HAP-1 (cell line): ENCODE results near the gene BLMH.

Source experiments
- DNase-seq, 2 experiments: peaks; one replicate each; pipeline ENCODE4 v3.0.0-alpha.2; 2016 to 2020; ENCODE audit warnings: low spot score in 2 of 2
- H3K27me3 ChIP-seq: fragments of 250-450 bp; sonication (Bioruptor Pico); 2 replicates; pipeline ENCODE4 v1.5.1; 2020; ENCODE audit warnings: low read depth, mild to moderate bottlenecking, moderate library complexity
- H3K36me3 ChIP-seq: fragments of 250-450 bp; sonication (Bioruptor Pico); replicated peaks from 2 replicates; pipeline ENCODE4 v1.5.1; 2020; ENCODE audit warnings: mild to moderate bottlenecking
- H3K4me1 ChIP-seq: fragments of 250-450 bp; sonication (Bioruptor Pico); 2 replicates; pipeline ENCODE4 v1.5.1; 2020; ENCODE audit warnings: mild to moderate bottlenecking
- H3K4me3 ChIP-seq: fragments of 250-450 bp; sonication (Bioruptor Pico); 2 replicates; pipeline ENCODE4 v1.5.1; 2020; ENCODE audit warnings: mild to moderate bottlenecking, moderate library complexity
- H3K9me3 ChIP-seq: fragments of 250-450 bp; sonication (Bioruptor Pico); 2 replicates; pipeline ENCODE4 v1.5.1; 2020; ENCODE audit warnings: mild to moderate bottlenecking, moderate library complexity
- in situ Hi-C: fragments of 300-500 bp; cut with MboI; formaldehyde crosslinking; loops from 3 replicates; pipeline ENCODE4 v1.14.3; 2020; ENCODE audit warnings: low sequenced_read_pairs, inconsistent platforms, mixed read lengths

The BLMH gene

DNA sequence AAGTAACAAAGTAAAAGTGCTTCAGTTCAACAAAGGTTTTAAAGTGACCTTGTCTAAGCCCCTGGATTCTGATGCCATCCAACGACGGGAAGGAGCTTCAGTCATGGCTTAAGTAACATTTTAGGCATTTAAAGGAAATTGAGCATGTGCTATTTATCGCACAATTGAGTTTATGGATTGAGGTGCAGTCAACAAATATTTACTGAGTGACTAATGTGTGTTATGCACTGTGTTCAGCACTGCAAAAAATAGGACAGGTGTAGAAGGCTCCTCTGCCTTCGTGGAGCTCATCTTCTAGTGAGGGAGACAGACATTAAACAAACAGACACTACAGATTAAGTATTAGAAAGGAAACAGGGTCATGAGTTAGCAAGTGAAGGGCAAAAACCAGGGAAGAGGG is 29.6 kb upstream of the BLMH start:
- no peak for DNase-seq
- H3K4me3 ChIP-seq = no peak overlapping the region
- peaks cover 5% of the 10 kb centered on the region for H3K4me1 ChIP-seq

DNA sequence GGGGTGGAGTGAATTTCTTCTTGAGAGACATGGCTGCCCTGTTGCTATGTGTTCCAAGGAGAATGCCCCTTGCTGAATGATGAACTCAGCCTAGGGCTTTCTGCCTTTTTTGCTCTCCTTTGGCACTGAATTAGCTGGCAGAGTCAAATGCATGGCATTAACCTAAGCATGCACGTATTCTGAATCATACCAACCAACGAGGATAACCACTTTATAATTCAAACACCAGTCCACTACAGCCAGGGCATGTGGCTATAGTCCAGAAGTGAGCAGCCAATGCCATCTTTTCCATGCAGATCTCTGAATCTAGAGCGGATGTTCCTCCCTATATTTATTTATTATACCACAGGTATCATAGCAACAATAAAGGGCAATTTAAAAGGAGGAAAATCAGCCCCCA is 26.4 kb upstream of the BLMH start:
- H3K27me3 ChIP-seq = no peaks in the 10 kb centered on the region
- no peaks in the 10 kb centered on the region for H3K4me1 ChIP-seq
- no peak for DNase-seq
- no peaks in the 10 kb centered on the region for H3K36me3 ChIP-seq
- H3K4me3 ChIP-seq = no peak overlapping the region
- in situ Hi-C loops = no loop called here
- H3K9me3 ChIP-seq = no peaks in the 10 kb centered on the region

More for the DNA sequence above, 29.6 kb upstream of the BLMH start:
- Histone ChIP-seq H3K36me3 (no peaks in the 10 kb centered on the region), H3K27me3 (peaks cover 10% of the 10 kb centered on the region), H3K9me3 (no peaks in the 10 kb centered on the region)
- in situ Hi-C loops = no loop called here

DNA sequence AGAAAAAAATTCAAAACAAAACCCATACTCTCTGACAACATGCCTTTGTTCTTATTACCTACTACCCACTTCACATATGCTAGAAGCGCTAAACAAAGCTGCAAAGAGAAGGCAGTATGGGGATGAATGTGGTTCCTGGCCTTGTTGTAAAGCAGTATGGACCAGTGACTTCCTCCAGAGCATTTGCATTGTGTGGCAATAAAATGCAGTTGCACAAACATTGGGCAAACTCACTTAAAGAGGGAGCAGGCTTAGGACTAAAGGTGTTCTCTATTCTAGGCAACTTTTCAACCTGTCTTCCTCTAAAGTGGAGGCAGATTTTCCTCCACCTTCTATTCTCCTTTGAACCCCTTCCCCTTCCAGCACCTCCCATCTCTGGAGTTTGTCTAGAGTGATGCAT is 25.0 kb upstream of the BLMH start:
- H3K4me3 ChIP-seq = no peak overlapping the region
- DNase-seq = no peak
- in situ Hi-C loops = no loop called here

DNA sequence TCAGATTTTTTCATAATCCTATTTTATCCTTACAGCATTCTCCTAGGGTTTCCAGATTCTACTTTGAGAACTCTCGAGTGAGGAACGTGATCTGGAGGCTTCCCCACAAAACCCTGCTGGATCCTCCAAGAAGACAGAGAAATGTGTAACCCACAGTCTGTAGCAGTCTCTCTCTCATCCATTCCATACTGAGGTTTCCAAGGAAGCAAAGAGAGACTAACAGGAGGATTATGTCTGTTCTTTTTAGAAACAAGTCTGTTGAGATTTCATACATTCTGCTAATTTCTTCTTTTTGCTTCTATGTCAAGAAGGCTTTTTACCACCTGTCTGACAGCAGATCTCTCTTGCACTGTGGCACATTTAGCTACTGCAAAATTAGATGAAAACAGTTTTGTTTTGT is 23.4 kb upstream of the BLMH start:
- Histone ChIP-seq H3K27me3 (no peaks in the 10 kb centered on the region), H3K36me3 (no peaks in the 10 kb centered on the region), H3K4me1 (no peaks in the 10 kb centered on the region), H3K4me3 (no peak overlapping the region), H3K9me3 (no peaks in the 10 kb centered on the region)
- in situ Hi-C loops = no loop called here
- no peak for DNase-seq

More for the DNA sequence above, 25.0 kb upstream of the BLMH start:
- Histone ChIP-seq H3K4me1 (no peaks in the 10 kb centered on the region), H3K9me3 (no peaks in the 10 kb centered on the region), H3K27me3 (no peaks in the 10 kb centered on the region), H3K36me3 (no peaks in the 10 kb centered on the region)

DNA sequence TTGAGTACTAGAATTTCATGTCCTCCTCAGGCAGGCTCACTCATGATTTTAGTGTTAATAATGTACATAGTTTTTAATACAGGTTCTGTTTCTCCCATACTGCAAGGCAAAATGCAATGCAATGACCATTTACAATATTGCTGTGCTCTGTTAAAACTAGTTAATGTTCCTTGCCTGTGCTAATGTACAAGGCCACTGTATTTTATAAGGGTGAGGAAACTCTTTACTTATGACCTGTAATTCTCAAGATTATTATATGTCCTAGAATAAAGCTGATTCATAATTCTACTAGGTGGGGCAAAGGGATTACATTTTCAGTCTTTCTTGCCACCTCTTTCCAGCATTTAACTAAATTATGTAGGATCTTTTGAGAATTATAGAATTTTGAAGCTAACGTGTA is 22.7 kb upstream of the BLMH start:
- in situ Hi-C loops = no loop called here

DNA sequence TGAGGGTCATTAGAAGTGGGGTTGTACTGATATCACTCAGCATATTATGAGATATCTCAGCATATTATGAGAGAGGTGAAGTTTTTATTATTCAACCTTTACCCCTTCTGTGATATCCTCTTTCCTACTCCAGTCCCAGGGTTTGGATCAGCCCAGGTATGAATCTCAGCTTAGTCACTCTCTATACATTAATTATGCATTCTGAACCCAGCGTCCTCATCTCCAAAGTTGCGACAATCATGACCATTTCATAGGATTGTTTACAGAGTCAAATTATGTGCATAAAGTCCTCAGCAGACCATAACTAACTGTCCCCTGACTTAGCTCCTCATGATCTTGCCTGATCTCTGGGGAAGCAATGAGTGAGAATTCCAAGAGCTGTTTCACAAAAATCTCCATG is 20.5 kb upstream of the BLMH start:
- Histone ChIP-seq H3K27me3 (no peaks in the 10 kb centered on the region), H3K4me3 (no peak overlapping the region), H3K4me1 (no peaks in the 10 kb centered on the region; the same call in 1 of the 2 replicates), H3K36me3 (no peaks in the 10 kb centered on the region), H3K9me3 (no peaks in the 10 kb centered on the region)
- no peak for DNase-seq
- in situ Hi-C loops = no loop called here

More for the DNA sequence above, 22.7 kb upstream of the BLMH start:
- Histone ChIP-seq H3K27me3 (no peaks in the 10 kb centered on the region), H3K4me3 (no peak overlapping the region), H3K4me1 (no peaks in the 10 kb centered on the region), H3K9me3 (no peaks in the 10 kb centered on the region), H3K36me3 (no peaks in the 10 kb centered on the region)
- no peak for DNase-seq

DNA sequence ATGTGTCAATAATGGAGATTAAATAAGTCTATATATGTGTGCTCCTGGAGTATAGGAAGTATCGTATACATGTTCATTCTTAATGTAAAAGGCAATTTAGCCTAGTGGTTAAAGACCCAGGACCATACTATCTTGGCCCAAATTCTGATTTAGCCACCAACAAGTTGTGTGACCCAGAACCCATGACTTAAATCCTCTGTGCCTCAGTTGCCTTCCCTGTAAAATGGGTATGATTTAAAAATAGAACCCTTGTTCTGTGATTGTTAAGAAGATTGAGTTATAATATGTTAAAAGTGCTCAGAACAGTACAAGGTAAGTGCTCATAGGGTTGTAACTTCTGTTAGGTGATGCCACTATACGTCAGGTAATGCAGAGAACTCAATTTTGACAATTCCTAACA is 18.8 kb upstream of the BLMH start:
- Histone ChIP-seq H3K9me3 (no peaks in the 10 kb centered on the region), H3K36me3 (no peaks in the 10 kb centered on the region), H3K27me3 (no peaks in the 10 kb centered on the region), H3K4me1 (no peaks in the 10 kb centered on the region; the same call in 1 of the 2 replicates), H3K4me3 (no peak overlapping the region)
- DNase-seq = no peak
- in situ Hi-C loops = no loop called here

DNA sequence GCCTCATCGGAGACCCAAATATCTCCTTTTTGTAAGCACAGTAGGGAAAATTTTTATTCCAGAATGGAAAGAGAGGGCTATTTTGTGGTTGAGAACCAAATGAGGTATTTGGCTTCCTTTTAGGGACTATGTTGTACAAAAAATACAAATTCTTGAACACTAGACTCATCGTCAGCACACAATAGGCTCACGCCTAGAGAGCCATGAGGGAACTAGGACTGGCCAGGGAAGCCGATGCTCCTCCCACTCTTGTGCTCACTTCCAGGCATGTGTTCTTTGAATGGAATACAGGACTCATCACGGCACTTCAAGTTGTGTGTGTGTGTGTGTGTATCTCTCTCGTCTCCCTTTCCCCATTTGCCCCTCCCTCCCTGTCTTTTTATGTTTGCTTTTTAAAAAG is 17.8 kb upstream of the BLMH start:
- DNase-seq = no peak
- Histone ChIP-seq H3K9me3 (no peaks in the 10 kb centered on the region), H3K4me1 (no peaks in the 10 kb centered on the region; the same call in 1 of the 2 replicates), H3K36me3 (no peaks in the 10 kb centered on the region), H3K27me3 (no peaks in the 10 kb centered on the region), H3K4me3 (no peak overlapping the region)
- in situ Hi-C loops = no loop called here

DNA sequence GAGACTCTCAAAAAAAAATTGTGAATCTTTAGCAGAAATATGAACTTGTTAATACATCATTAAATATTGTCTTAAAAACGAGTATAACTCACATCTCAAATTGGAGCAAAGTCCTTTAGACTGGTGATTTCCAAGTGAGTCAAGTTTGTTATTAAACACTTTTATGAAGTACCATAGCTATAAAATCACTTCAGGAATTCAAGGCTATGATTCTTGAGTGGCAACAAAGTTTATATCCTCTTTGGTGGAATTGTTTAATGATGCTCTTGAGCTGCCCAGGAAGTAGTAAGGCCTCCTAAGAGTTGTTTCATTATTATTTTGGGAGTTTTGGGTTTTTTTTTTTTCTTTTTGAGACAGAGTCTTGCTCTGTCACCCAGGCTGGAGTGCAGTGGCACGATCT is 16.7 kb upstream of the BLMH start:
- H3K9me3 ChIP-seq = no peaks in the 10 kb centered on the region
- no peaks in the 10 kb centered on the region for H3K36me3 ChIP-seq
- no peaks in the 10 kb centered on the region for H3K27me3 ChIP-seq
- no peak overlapping the region for H3K4me3 ChIP-seq
- H3K4me1 ChIP-seq = no peaks in the 10 kb centered on the region; the same call in 1 of the 2 replicates
- in situ Hi-C loops = no loop called here
- no peak for DNase-seq

DNA sequence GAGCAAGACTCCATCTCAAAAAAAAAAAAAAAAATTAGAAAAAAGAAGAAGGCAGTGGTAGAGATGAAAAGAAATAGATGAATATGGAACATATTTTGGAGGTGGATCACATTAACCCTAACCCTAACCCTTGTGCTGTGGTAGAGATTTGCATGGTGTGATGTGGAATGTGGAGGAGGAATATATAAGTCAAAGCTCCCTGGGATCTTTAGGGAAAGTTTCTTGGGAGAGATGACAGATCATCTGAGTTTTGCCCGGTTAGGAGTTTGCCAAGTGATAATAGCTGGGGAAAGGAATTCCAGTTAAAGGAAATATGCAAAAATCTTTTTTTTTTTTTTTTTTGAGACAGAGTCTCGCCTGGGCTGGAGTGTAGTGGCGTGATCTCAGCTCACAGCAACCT is 13.0 kb upstream of the BLMH start:
- Histone ChIP-seq H3K36me3 (no peaks in the 10 kb centered on the region), H3K27me3 (no peaks in the 10 kb centered on the region), H3K4me1 (no peaks in the 10 kb centered on the region; the same call in 1 of the 2 replicates), H3K4me3 (no peak overlapping the region), H3K9me3 (no peaks in the 10 kb centered on the region)
- no peak for DNase-seq
- in situ Hi-C loops = no loop called here

DNA sequence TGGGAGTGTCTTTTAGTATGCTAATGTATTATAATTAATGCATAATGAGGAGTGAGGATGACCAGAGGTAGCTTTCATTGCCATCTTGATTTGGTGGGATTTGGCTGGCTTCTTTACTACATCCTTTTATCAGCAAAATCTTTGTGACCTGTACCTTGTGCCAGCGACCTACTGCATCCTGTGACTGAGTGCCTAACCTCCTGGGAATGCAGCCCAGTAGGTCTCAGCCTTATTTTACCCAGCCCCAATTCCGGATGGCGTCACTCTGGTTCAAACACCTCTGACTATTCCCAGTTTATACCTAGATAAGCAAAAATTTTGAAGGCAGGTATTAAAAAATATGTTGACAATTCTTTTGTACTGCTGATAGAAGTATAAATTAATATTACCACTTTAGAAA is 10.5 kb upstream of the BLMH start:
- Histone ChIP-seq H3K36me3 (no peaks in the 10 kb centered on the region), H3K4me1 (no peaks in the 10 kb centered on the region), H3K4me3 (no peak overlapping the region), H3K27me3 (no peaks in the 10 kb centered on the region), H3K9me3 (no peaks in the 10 kb centered on the region)
- in situ Hi-C loops = no loop called here
- DNase-seq = no peak

DNA sequence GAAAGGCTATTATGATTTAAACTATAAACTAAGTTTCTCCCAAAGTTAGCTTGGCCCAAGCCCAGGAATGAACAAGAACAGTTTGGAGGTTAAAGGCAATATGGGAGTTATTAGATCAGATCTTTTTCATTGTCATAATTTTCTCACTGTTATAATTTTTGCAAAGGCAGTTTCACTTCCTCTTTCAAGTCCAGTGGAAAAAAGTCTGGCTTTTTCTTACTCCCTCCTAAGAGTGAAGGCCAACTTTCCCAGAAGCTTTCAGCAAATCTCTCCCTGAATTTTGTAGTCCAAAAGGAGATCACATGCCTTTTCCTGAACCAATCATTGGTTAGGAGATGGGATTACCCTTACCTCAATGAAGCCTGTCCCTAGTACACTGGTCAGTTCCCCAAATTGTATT is 9.1 kb upstream of the BLMH start:
- Histone ChIP-seq H3K4me1 (no peaks in the 10 kb centered on the region), H3K9me3 (no peaks in the 10 kb centered on the region), H3K4me3 (no peak overlapping the region), H3K27me3 (no peaks in the 10 kb centered on the region), H3K36me3 (no peaks in the 10 kb centered on the region)
- in situ Hi-C loops = no loop called here
- no peak for DNase-seq

DNA sequence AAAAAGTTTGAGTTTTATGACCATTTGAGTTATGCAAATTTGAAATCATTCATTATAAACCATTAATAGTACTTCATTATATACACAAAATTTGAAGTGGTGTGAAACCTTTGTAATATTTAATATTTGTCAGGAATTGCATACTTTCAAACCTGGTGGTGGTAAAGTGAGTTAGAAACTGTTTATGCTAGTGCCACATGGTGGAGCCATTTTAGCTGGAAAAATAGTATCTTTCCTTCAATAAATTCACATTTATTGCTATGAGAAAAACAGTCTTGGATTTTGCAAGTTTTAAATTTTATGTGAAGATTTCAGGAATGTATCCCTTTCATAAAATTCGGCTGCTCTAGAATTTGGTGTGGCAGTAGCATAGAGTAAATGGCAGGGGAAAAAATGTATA is 7.3 kb upstream of the BLMH start:
- H3K36me3 ChIP-seq = no peaks in the 10 kb centered on the region
- in situ Hi-C loops = no loop called here

DNA sequence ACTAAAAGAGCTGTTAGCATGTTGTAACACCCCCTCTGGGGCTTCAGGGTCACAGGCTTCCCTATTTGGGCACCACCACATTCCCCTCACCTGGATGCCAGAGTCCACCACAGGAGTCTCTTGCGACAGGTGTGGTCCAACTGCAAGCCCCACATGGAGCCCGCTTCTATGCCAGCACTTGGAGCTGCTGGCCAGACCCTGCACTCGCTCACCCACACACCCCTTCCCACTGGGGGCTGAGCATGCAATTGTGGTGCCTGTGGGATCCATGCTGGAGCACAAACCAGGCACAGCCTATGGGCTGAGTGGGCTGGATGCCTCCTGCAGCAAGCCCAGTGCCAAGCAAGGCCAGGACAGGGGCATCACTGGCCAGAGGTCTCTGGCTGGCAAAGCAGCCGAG is 6.0 kb upstream of the BLMH start:
- no peaks in the 10 kb centered on the region for H3K27me3 ChIP-seq
- H3K9me3 ChIP-seq = no peaks in the 10 kb centered on the region
- no peaks in the 10 kb centered on the region for H3K4me1 ChIP-seq
- no peak overlapping the region for H3K4me3 ChIP-seq
- in situ Hi-C loops = no loop called here
- DNase-seq = no peak
- no peaks in the 10 kb centered on the region for H3K36me3 ChIP-seq

More for the DNA sequence above, 7.3 kb upstream of the BLMH start:
- no peak for DNase-seq
- Histone ChIP-seq H3K9me3 (no peaks in the 10 kb centered on the region), H3K4me3 (no peak overlapping the region), H3K27me3 (no peaks in the 10 kb centered on the region), H3K4me1 (no peaks in the 10 kb centered on the region)

DNA sequence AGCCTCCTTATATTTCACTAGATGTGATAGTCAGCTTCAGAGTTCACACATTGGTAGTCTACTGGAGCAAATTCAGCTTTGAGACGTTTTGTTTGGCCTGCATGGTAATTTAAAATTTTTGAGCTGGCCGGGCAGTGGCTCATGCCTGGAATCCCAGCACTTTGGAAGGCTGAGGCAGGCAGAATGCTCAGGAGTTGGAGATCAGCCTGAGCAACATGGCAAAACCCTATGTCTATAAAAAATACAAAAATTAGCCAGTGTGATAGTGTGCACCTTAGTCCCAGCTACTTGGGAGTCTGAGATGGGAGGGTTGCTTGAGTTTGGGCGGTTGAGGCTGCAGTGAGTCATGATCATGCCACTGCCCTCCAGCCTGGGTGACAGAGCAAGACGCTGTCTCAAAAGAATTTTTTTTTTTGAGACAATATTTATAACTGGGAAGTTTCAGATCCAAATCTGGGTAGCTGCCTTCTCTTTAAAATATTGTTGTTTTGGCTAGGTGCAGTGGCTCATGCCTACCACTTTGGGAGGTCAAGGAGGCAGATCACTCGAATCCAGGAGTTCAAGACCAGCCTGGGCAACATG is 4.8 kb upstream of the BLMH start:
- DNase-seq = no peak
- no peaks in the 10 kb centered on the region for H3K9me3 ChIP-seq
- no peaks in the 10 kb centered on the region for H3K27me3 ChIP-seq
- H3K4me1 ChIP-seq = no peaks in the 10 kb centered on the region
- H3K4me3 ChIP-seq = no peak overlapping the region
- no peaks in the 10 kb centered on the region for H3K36me3 ChIP-seq
- in situ Hi-C loops = no loop called here
